ENCODE measurements around the gene FBXL14.

DNA sequence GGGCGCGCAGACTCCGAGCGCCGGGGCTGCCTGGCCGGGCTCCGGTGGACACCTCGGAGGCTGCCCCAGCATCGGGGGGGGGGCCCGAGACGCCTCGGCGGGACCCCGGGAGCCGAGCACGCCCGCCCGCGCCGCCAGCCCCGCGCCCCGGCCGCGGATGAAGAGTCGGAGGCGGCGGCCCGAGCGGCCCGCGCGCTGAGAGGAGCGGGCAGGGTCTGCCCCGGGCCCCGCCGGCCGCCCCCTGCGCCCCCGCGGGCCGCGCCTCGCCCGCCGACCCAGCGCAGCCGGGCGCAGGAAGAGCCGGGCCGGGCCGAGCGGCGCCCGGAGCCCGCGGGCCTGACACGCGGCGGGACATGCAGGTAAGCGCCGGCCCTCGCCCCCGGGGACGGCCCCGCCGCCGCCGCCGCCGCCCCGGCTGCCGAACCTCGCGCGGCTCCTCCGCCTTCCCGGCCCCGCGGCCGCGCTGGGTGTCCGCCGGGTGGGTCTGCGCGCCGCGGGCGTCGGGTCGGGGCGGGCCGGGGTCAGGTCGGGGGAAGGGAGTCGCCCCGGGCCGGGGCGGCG, 63.7 kb downstream of the FBXL14 start:
- TF ChIP-seq TAF1 (IDR thresholded peaks at IDR 0.05; ENCODE audit: low read depth, low read length) (no peak), SPI1 (IDR thresholded peaks at IDR 0.05; ENCODE audit: low read depth, low read length) (no peak), POLR2A (IDR thresholded peaks at IDR 0.05; ENCODE audit: low read depth, low read length) (no peak), POLR2AphosphoS5 (IDR thresholded peaks at IDR 0.05; ENCODE audit: low read depth, low read length) (no peak), POU2F2 (IDR thresholded peaks at IDR 0.05; ENCODE audit: low read depth, low read length) (no peak), PAX5 (IDR thresholded peaks at IDR 0.05; ENCODE audit: insufficient read depth, low read length, severe bottlenecking) (no peak)

Measured in GM12891 (cell line).